GM18519 (cell line): ENCODE measurements around the gene MRFAP1.
"Not testable (repeated sequence)": the region's sequence is repeated elsewhere in the genome, so short reads cannot be mapped to it uniquely, and the experiment has no call there.

Source experiments
- ATAC-seq: cut with Tn5 transposase; IDR thresholded peaks from one replicate; pipeline ENCODE4 v1.9.1; 2021; ENCODE audit warnings: mild to moderate bottlenecking, moderate library complexity; ENCODE audit not compliant: unreplicated experiment, low FRiP score

Gene MRFAP1

DNA sequence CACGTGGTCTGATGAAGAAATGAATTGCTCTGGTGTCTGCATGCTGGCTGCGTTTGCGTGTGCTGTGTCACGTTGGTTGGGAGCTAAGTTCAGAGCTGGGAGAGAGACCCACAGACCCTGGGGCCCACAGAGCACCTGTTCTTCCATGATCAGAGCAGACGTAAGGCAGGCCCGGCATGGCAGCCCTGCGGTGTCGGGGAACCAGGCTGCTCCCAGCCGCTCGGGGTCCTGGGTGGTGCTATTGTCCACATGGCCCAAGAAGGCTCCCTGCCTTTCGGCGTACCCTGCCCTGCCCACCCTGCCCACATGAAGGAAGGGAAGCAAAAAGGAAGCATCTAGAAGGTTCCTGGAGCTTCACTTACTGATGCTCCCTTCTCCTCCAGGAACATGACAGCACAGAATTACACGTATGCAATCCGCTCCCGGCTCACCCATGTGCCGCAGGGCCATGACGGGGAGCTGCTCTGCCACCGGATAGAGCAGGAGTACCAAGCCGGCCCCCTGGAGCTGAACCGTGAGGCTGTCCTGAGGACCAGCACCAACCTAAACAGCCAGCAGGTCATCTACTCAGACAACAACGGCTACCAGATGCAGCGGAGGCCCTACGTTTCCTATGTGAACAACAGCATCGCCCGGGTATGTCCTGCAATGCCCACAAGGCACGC, 30.9 kb upstream of the MRFAP1 start:
- no peak for ATAC-seq

DNA sequence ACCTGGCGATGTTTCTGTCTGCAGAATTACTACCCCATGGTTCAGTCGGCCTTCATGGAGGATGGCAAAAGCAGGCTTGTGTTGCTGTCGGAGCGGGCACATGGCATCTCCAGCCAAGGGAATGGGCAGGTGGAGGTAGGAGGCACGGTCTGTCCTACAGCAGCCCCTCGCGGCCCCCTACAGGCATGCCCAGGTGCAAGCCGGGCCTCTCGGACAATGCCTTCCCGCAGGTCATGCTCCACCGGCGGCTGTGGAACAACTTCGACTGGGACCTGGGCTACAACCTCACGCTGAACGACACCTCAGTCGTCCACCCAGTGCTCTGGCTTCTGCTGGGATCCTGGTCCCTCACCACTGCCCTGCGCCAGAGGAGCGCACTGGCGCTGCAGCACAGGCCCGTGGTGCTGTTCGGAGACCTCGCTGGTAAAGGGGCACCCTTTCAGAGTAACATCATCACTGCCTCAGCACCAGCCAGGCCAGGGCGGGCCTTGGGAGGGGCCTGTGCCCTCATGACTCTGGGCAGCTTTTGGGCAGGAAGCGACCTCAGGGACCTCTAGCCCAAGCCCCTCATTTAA, 29.5 kb upstream of the MRFAP1 start:
- no peak for ATAC-seq

DNA sequence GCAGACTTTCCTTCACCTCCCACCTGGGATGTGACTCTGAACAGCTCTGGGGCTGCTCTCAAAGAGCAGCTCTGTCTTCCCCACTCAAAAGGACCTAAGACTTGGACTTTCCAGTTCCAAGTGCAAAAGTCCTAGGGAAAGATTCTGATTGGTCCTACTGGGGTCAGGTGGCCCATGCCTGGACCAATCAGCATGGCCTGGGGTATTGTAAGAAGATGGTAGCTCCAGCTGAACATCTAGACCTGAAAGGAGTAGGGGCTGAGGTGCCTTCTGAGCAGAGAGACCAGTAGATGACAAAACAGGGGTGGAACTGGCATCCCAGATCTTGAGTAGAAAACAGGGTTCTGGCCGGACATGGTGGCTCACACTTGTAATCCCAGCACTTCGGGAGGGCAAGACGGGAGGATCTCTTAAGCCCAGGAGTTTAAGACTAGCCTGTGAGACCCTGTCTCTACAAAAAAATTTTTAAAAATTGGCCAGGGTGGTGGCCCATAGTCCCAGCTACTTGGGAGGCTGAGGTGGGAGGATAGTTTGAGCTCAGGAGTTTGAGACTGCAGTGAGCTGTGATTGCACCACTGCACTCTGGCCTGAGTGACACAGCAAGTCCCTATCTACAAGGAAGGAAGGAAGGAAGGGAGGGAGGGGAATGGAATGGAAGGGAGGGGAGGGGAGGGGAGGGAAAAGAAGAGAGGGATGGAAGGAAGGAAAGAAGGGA, 27.4 kb upstream of the MRFAP1 start:
- ATAC-seq, result no peak

DNA sequence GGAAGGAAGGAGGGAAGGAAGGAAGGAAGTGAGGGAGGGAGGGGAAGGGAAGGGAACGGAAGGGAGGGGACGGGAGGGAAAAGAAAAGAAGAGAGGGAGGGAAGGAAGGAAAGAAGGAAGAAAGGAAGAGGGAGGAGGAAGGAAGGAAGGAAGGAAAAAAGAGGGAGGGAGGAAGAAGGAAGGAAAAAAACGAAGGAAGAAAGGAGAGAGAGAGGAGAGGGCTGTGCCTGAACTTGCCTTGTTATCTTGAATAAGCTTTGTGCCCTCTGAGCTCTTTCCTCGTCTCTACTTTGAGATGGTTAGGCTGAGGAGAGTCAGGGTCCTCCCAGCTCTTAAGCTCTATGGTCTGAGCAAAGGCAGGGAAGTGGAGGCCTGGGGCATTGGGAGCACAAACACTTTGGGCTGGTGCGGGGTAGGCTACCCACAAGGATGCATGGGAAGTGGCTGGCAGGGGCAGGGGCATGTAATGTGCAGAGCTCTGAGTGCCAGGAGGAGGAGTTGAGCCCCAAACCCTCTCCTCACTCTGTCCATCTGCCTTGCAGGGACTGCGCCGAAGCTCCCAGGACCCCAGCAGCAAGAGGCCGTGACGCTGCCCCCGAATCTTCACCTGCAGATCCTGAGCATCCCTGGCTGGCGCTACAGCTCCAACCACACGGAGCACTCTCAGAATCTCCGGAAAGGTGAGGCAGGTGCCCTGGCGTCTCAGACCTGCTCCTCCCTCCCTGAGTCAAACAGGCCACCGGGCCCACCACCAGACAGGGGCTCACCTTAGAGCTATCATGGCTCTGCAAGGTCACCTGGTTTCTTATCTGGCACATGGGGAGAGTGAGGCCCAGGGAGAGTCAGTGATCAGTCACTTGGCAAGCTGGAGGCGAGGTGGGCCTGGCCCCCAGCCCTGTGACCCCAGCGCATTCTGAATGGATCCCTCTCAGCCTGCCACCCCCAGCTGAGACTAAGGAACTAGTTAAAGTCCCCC, 26.5 kb upstream of the MRFAP1 start:
- ATAC-seq, result no peak

DNA sequence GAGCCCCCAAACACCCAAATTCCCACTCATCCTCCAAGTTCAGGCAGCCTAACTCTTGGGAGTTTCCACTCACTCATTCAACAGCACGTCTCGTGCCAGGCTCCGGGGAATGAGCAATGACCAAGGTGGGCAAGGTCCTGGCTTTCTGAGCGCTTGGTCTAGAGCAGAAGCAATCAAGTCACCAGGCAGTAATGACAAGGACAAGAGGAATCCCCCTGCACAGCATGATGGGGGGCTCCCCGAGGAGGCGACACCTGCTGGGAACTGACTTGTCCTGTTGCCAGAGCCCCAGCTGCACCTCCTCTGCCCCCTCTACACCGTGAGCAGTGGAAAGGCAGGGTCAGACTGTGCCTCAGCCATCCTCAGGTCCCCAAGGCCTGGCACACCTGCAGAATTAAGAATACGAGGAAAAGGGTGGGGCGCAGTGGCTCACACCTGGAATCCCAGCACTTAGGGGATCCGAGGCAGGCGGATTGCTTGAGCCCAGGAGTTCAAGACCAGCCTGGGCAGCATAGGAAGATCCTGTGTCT, 25.7 kb upstream of the MRFAP1 start:
- no peak for ATAC-seq

DNA sequence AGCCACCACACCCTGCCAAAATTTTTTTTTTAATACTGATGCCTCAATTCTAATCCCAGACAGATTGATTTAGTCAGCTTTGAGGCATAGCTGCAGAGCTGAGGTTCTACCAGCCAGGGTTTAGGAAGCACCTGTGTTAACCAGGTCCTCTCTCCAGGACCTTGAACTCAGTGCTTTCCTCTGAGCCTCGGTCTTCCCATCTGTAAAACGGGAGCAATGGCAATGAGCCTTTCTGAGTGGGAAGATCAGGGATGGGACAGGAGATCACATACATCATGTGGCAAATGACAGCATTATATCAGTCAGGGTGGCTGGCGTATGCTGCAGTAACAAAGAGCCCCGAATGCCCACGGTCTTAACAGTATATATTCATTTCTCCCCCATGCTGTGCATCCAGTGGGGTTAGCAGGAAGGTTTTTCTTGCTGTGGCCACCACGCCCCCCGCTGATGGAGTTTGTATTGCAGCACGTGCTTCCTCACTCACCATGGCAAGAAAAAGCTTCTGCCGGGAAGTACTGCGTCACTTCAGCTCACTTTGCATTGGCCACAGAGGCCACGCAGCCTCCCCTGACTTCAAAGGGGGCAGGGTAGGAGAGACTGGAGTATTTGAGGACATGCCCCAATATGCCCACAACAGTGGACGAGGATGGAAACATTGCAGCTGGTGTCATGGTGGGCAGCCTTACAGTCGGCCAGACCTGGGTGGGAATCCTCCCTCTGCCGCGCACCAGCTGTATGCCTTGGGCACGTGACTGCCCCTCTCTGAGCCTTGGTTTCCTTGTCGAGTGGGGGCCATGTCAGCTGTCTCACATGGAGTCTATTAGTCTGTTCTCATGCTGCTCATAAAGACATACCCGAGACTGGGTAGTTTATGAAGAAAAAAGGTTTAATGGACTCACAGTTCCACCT, 24.1 kb upstream of the MRFAP1 start:
- no peak for ATAC-seq

DNA sequence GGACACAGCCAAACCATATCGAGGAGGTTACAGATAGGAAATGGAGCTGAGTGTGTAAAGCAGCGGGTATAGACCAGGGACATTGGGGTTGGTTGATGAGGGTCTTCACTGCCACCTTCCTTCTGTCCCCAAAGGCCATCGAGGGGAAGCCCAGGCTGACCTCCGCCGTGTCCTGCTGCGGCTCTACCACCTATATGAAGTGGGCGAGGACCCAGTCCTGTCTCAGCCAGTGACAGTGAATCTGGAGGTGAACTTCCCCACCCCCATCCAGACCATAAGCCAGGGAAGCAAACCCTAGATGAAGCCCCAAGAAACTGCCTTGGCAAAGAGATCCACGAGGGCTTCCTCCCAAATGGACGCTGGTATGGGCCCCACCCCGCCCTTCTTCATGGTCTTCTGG, 23.2 kb upstream of the MRFAP1 start:
- no peak for ATAC-seq

DNA sequence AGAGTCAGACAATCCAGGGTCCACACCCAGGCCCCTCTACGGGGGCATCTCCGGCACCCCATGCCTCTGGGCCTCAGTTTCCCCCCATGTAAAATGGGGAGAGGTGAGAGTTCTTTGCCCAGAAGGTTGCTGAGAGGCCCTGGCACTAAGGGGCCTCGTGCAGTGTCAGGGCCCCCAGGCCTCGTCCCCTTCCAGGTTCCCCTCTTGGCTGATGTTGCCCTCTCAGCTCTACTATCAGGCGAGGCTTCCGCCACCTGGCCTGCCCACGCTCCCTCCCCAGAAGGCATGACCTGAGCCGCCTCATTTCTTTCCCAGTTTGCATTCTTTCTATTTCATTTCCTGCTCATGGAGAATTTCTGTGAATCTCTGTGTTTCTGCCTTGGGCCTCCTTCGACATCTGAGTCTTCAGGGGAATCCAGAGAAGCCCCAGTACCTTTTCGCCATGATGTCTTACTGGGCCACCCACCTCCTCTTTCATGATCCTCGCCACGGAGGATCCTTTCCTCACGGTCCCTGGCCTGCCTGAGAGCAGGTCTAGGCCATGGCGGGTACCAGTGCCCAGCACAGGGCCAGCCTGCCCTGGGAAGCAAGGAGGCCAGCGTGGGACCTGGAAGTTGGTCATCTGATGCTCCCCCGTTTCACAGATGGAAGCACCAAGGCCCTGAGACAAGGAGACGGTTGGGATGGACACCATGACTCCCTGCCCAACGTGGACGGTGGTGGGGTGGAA, 21.9 kb upstream of the MRFAP1 start:
- no peak for ATAC-seq

DNA sequence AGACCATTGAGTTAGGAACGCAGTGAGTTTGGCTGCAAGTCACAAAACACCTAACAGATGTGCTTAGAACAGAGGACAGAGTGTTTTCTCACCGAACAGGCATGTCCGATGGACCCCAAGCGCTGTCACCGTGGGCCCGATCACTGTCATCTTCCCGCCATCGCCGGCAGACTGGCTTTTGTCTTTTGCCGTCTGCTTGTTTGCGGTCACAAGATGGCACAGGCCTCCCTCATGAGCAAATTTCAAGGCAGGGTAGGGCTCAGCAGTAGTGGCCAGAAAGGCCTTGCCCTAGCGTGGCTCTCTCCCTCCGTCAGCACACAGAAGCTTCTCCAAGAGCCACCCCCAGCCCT, 21.4 kb upstream of the MRFAP1 start:
- ATAC-seq, result no peak

DNA sequence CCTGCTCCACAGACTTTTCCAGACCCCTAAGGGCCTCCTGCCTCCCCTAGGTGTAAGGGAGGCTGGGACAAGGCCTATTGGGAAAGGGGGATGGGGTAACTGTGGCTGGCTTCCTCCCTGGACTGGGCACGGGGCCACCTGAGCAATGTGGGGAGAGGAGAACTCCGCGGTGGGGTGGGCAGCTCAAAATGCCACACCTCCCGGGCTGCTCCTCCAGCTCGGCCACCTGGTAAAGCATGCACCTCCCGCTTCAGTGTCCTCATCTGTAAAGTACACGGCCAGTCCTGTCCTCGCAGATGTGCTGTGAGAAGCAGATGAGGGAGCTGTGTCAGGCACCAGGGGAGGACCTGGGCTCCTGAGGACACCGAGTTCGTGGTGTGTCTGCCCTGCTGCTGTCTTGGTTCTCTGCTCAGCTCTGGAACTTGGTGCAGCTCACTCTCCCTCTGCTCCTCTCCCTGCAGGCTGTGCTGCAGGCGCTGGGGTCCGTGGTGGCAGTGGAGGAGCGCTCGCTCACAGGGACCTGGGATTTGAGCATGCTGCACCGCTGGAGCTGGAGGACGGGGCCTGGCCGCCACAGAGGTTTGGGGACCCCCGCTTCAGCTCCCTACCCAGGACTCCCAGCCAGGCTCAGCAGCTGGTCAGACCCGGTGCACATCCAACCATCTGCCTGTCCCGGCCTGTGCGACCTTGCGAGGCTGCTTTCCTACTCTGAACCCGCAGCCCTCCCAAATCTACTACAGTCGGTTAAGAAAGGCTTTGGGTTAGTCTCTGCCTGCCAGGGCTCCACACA, 20.8 kb upstream of the MRFAP1 start:
- no peak for ATAC-seq

DNA sequence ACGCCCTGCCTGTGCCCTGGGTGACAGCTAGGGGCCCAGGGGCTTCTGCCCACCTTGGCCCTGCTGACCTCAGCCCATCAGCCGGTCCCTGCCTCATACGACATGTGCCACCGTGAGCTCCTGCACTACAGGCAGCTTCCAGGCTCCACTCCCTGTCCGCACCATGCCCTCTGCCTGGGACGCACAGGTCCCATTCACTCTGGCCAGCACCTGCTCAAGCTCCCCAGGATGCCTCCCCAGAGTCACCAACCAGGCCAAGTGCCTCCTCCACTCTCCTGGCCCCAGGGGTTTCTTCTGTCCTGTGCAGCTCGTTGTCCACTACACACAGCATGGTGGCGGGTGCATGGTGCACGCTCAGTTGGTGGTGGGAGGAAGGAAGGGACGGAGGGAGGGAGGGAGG, 20.2 kb upstream of the MRFAP1 start:
- no peak for ATAC-seq

DNA sequence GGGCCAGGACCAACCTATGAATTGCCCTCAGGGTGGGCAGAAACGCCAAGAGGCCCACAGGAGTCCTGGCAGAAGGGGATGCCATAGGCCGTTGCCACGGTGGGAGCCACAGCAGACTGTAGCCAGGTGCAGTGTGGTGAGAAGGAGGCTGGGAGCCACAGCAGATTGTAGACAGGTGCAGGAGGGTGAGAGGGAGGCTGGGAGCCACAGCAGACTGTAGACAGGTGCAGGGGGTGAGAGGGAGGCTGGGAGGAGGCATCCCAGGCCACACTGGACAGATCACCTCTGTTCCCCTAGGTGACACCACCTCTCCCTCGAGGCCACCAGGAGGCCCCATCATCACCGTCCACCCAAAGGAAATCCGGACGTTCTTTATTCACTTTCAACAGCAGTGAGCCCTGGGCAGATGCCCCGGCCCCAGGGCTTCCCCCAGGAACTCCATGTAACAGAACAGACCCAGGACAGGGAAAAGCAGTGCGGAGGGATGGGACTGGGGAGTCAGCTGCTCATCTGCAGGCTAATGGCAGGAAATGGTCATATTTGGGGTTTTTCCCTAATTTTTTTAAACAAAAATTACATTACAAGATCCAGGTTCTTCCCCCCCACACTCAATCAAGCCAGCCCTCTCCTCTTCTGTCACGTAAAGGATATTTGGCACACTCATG, 19.5 kb upstream of the MRFAP1 start:
- ATAC-seq, result no peak

DNA sequence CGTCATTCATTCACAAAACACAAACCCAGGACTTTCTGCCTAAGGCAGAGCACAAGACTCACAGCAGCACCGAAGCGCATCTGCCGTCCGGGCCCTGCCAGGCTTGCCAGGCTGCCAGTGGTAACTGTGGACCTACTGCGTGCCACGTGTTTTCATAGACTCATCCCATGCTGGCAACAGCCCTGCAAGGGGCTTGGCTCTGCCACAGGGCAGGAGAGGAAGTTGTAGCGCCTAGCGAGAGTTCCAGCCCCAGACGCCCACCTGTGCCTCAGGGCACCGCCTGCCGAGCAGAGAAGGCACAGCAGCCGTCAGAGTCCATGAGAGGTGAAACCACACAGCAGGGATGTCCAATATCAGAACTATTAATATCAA, 18.9 kb upstream of the MRFAP1 start:
- ATAC-seq, result no peak

DNA sequence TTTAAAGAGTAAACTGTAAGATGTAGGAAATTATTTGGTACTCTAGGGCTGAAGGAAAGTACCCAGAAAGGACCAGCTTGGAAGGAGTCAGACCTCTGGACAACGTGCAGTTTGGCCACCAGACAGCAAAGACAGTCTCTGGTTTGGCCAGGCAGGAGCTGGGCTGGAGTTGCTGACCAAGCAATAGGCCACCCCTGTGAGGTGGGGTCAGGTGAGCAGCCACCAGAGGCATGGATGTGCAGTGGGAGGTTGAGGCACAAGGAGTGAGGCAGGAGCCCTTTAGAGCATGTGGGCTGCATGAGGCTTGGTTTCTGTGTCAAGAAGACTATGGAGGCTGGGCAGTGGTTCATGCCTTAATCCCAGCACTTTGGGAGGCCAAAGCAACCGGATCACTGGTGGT, 17.7 kb upstream of the MRFAP1 start:
- no peak for ATAC-seq

DNA sequence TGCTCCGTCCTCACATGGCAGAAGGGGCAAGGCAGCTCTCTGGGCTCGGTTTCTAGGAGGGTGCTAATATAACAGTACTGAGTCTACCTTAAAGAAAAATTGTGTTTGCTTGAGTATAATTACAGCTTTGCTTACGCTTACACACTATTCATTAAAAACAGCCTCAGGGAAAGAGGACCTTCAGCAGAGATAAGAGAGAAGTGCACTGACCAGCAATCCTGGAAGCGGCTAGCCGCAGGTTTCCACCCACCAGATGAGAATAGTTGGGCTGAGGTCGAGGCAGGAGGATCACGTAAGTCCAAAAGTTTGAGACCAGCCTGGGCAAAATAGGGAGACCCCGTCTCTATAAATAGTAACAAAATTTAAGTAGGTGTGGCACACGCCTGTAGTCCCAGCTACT, 15.2 kb upstream of the MRFAP1 start:
- ATAC-seq, result no peak

DNA sequence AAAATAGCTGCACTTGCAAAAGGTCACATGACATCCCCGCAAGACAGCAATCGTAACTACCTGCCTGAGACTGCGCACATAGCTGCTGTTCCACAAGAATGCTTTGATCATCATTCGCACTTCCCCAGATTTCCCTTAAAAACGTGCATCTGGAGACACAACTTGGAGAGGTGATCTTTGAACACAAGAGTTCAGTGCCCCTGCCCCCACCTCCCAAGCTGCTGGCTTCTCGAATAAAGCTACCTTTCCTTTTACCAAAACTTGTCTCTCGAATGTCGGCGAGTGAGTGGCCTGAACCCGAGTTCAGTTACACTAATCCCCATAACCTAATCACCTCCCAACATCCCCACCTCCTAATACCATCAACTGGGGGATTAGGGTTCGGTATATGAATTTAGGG, 14.4 kb upstream of the MRFAP1 start:
- no peak for ATAC-seq

DNA sequence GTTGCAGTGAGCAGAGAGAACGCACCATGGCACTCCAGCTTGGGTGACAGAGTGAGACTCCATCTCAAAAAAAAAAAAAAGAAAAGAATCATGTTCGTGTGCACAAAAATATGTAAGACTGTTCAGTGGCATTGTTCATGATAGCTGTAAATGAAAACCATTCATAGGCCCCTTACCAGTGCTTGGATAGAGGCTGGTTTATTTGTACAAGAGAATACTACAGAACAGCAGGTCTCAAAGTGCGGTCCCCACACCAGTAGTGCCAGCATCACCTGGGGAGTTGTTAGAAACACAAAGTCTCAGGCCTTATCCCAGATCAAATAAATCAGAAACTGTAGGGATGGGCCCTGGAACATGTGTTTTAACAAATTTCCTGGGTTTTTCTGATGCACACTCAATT, 12.7 kb upstream of the MRFAP1 start:
- ATAC-seq, result no peak

DNA sequence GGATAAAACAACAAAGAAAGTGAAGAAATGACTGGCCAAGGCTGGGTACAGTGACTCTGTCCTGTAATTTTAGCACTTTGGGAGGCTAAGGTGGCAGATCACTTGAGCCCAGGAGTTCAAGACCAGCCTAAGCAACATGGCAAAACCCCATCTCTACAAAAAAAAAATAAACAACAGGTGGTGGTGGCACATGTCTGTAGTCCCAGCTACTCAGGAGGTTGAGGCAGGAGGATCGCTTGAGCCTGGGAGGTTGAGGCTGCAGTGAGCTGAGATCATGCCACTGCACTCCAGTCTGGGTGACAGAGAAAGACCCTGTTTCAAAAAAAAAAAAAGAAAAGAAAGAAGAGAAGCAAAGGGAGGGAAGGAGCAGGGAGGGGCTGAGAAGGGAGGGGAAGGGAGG, 12.0 kb upstream of the MRFAP1 start:
- ATAC-seq, result not testable (repeated sequence)
